SU-DHL-6 (cell line): ENCODE data around the gene TGM6.

Experiments used
- H2AFZ ChIP-seq: fragments of 200-600 bp; sonication (generic); 2 replicates; pipeline ENCODE4 v1.6.1; 2014; ENCODE audit warnings: low read depth, mild to moderate bottlenecking, moderate library complexity, mixed read lengths, antibody characterized with exemption, low read length; ENCODE audit not compliant: severe bottlenecking
- H3F3A ChIP-seq: fragments of 200-600 bp; shearing (Covaris generic); 2 replicates; pipeline ENCODE4 v1.6.0; 2016; ENCODE audit warnings: antibody characterized with exemption, mild to moderate bottlenecking; ENCODE audit not compliant: insufficient read depth
- H3K27ac ChIP-seq: fragments of 200-600 bp; sonication (generic); 2 replicates; pipeline ENCODE4 v1.5.1; 2016; ENCODE audit warnings: low read depth, mild to moderate bottlenecking, low read length, moderate library complexity, mixed read lengths
- H3K27me3 ChIP-seq: fragments of 200-600 bp; sonication (generic), shearing (Covaris generic); 2 replicates; pipeline ENCODE4 v1.6.0; 2014; ENCODE audit warnings: mild to moderate bottlenecking, low read length
- H3K36me3 ChIP-seq: fragments of 200-600 bp; sonication (generic); 2 replicates; pipeline ENCODE4 v1.6.1; 2014; ENCODE audit warnings: mild to moderate bottlenecking, low read length, mixed read lengths
- H3K4me2 ChIP-seq: fragments of 300-600, 200-600 bp; shearing (Covaris generic), sonication (generic); 2 replicates; pipeline ENCODE4 v1.6.0; 2014; ENCODE audit warnings: low read length, low read depth, mild to moderate bottlenecking; ENCODE audit not compliant: poor library complexity, severe bottlenecking
- H3K4me3 ChIP-seq: fragments of 200-600 bp; sonication (generic); 2 replicates; pipeline ENCODE4 v1.5.1; 2014; ENCODE audit warnings: antibody characterized with exemption, low read length, mild to moderate bottlenecking, mixed read lengths; ENCODE audit not compliant: insufficient read depth, poor library complexity, severe bottlenecking
- H3K79me2 ChIP-seq: fragments of 200-600 bp; sonication (generic); 2 replicates; pipeline ENCODE4 v1.6.1; 2014; ENCODE audit warnings: mild to moderate bottlenecking, low read length, moderate library complexity; ENCODE audit not compliant: insufficient read depth
- H3K9ac ChIP-seq: fragments of 200-600 bp; sonication (generic); 2 replicates; pipeline ENCODE4 v1.7.0; 2014; ENCODE audit warnings: mild to moderate bottlenecking, low read length
- H3K9me2 ChIP-seq: fragments of 200-600 bp; sonication (generic); replicated peaks from 2 replicates; pipeline ENCODE4 v1.6.1; 2014; ENCODE audit warnings: low read length; ENCODE audit not compliant: insufficient read depth
- H3K9me3 ChIP-seq: fragments of 200-600 bp; sonication (generic); 2 replicates; pipeline ENCODE4 v1.6.1; 2014; ENCODE audit warnings: low read length, mixed read lengths; ENCODE audit not compliant: insufficient read depth
- H4K20me1 ChIP-seq: fragments of 200-600 bp; sonication (generic); 2 replicates; pipeline ENCODE4 v1.6.1; 2014; ENCODE audit warnings: low read depth, mild to moderate bottlenecking, antibody characterized with exemption, low read length, moderate library complexity, mixed read lengths
- EZH2phosphoT487 ChIP-seq: fragments of 200-600 bp; sonication (generic), shearing (Covaris generic); conservative IDR thresholded peaks from 2 replicates; pipeline ENCODE4 v1.6.1; 2018; ENCODE audit warnings: mild to moderate bottlenecking, antibody characterized with exemption, low read length, moderate library complexity, mixed read lengths
- TF ChIP-seq, protein P1 (sequence below): fragments of 200-600 bp; sonication (generic); IDR thresholded peaks from one replicate; pipeline ENCODE4 v1.5.1; 2017; ENCODE audit warnings: antibody characterized with exemption, mild to moderate bottlenecking, low read length, moderate library complexity; ENCODE audit not compliant: insufficient read depth, poor library complexity, severe bottlenecking

Gene TGM6

DNA sequence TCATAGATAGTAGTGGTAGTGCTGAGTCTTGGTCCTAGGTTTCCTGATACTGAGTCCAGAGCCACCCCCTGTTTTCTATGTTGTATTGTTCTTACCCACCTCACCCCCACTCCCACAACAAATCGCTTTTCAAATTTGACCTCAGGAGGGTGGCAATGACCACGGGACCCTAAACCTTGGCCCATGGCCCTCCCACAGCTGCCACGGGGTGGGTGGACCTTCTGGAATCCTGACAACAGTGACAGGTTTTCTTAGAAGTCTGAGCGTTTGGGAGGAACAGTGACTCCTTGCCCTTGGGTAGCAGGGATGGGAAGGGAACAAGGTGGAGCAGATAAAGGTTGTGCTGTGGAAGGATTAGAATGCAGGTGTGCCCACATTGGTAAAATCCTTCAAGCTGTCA is 48.0 kb upstream of the TGM6 start:
- TF ChIP-seq, protein P1, sequence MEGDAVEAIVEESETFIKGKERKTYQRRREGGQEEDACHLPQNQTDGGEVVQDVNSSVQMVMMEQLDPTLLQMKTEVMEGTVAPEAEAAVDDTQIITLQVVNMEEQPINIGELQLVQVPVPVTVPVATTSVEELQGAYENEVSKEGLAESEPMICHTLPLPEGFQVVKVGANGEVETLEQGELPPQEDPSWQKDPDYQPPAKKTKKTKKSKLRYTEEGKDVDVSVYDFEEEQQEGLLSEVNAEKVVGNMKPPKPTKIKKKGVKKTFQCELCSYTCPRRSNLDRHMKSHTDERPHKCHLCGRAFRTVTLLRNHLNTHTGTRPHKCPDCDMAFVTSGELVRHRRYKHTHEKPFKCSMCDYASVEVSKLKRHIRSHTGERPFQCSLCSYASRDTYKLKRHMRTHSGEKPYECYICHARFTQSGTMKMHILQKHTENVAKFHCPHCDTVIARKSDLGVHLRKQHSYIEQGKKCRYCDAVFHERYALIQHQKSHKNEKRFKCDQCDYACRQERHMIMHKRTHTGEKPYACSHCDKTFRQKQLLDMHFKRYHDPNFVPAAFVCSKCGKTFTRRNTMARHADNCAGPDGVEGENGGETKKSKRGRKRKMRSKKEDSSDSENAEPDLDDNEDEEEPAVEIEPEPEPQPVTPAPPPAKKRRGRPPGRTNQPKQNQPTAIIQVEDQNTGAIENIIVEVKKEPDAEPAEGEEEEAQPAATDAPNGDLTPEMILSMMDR: no peak
- TF ChIP-seq EZH2phosphoT487: no peak
- no peak overlapping the region for H3K9ac ChIP-seq
- no peak overlapping the region for H3K27ac ChIP-seq
- H3K4me3 ChIP-seq: no peak overlapping the region
- H3K27me3 ChIP-seq: no peaks in the 10 kb centered on the region
- no peaks in the 10 kb centered on the region for H3K9me3 ChIP-seq
- H3K36me3 ChIP-seq: no peaks in the 10 kb centered on the region
- H3K9me2 ChIP-seq: no peaks in the 10 kb centered on the region
- no peak overlapping the region for H3K4me2 ChIP-seq
- H3K79me2 ChIP-seq: no peaks in the 10 kb centered on the region
- H4K20me1 ChIP-seq: no peaks in the 10 kb centered on the region
- H2AFZ ChIP-seq: no peak overlapping the region
- no peaks in the 10 kb centered on the region for H3F3A ChIP-seq

DNA sequence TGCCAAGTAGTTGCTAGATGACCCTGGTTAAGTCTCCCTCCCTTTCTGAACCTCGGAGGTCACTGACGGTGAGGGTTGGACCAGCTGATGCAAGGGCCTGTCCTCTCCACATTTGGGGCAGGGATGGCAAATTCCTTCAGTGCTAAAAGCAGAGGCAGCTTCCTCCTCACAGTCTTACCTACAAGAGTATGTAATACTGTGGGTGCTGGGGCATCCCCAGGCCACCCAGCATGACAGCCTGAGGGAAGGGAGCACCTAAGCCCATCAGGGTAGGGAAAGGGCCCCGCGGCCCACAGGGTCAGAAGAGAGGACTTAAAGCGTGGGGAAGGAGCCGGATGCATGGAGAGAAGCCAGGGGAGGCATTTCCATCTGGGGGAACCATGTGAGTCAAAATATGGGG is 46.9 kb upstream of the TGM6 start:
- Histone ChIP-seq H3K4me2 (no peak overlapping the region), H4K20me1 (no peaks in the 10 kb centered on the region), H3F3A (no peaks in the 10 kb centered on the region), H3K4me3 (no peak overlapping the region), H3K27ac (no peak overlapping the region), H3K36me3 (no peaks in the 10 kb centered on the region), H3K27me3 (no peaks in the 10 kb centered on the region), H3K9ac (no peak overlapping the region), H3K9me2 (no peaks in the 10 kb centered on the region), H3K79me2 (no peaks in the 10 kb centered on the region), H2AFZ (no peak overlapping the region), H3K9me3 (no peaks in the 10 kb centered on the region)
- TF ChIP-seq EZH2phosphoT487: no peak
- TF ChIP-seq, protein P1: no peak

DNA sequence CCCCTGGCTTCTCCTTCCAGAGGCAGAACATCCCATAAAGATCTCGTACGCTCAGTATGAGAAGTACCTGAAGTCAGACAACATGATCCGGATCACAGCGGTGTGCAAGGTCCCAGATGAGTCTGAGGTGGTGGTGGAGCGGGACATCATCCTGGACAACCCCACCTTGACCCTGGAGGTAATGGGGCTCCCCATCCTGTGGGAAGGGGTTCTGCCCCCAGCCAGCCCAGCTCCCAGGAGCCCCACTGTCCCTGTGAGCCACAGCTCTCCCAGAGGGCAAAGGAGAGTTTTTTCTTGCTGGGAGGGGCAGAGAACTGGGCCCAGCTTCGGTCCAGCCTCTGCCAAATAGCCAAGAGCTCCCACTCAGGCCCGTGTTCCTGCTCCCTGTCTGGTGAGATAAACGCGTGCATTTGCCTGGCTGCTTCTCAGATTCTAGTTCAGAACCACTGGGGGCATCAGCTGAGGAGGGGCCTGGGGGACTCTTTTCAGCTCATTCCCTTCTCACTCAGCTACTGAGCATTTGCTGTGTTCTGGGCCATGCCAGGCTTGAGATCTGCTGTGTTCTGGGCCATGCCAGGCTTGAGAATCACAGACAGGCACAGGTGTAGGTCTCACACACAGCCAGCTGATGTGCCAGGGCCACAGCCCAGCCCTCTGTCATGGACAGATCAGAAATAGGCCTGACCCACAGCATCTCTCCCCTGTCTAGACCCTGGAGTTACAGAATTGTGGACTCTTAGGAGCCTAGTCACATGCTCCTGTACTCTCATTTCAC is 45.4 kb upstream of the TGM6 start:
- H3F3A ChIP-seq: no peaks in the 10 kb centered on the region
- no peak overlapping the region for H3K4me2 ChIP-seq
- no peaks in the 10 kb centered on the region for H4K20me1 ChIP-seq
- no peaks in the 10 kb centered on the region for H3K9me3 ChIP-seq
- H3K79me2 ChIP-seq: no peaks in the 10 kb centered on the region
- TF ChIP-seq, protein P1: no peak
- TF ChIP-seq EZH2phosphoT487: no peak
- H3K27me3 ChIP-seq: no peaks in the 10 kb centered on the region
- no peak overlapping the region for H2AFZ ChIP-seq
- H3K4me3 ChIP-seq: no peak overlapping the region
- no peak overlapping the region for H3K9ac ChIP-seq
- no peaks in the 10 kb centered on the region for H3K36me3 ChIP-seq
- no peaks in the 10 kb centered on the region for H3K9me2 ChIP-seq
- H3K27ac ChIP-seq: no peak overlapping the region
